Measurements from ENCODE around the gene UBFD1.
"Not testable (repeated sequence)": the region's sequence is repeated elsewhere in the genome, so short reads cannot be mapped to it uniquely, and the experiment has no call there.

The UBFD1 gene

GRCh38 chr16:23607726-23608125 is 50.2 kb downstream of the UBFD1 start:
- H3K4me3 ChIP-seq (replicated peaks; ENCODE audit: low read depth, low read length): no peak overlapping the region
- no peak for TF ChIP-seq CTCF (IDR thresholded peaks at IDR 0.05; ENCODE audit: insufficient read depth, low read length, poor library complexity, severe bottlenecking)
- DNase-seq (ENCODE audit: extremely low read depth, insufficient read length): no peak
- H3K27me3 ChIP-seq (replicated peaks; ENCODE audit: control insufficient read depth, insufficient read depth, low read length): no peaks in the 10 kb centered on the region
- peaks cover 4% of the 10 kb centered on the region for H3K36me3 ChIP-seq (ENCODE audit: control insufficient read depth, insufficient read depth, low read length)

DNA sequence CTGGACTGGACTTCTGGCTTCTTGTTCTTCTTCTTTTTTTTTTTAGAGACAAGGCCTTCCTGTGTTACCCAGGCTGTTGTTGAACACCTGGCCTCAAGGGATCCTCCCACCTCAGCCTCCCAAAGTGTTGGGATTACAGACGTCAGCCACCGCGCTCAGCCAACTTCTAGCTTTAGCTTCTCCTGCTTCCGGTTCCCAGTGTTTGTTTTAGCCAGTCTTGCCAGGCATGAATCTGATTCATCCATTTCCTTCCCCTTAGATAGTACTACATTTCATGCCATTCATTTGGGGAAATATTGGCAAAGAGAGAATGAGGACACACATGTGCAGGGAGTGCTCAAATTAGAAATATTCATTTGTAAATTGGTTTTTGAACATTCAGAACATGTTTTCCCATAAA is 50.7 kb downstream of the UBFD1 start:
- no peak overlapping the region for H3K4me3 ChIP-seq (replicated peaks; ENCODE audit: low read depth, low read length)
- H3K27me3 ChIP-seq (replicated peaks; ENCODE audit: control insufficient read depth, insufficient read depth, low read length): no peaks in the 10 kb centered on the region
- peaks cover 4% of the 10 kb centered on the region for H3K36me3 ChIP-seq (ENCODE audit: control insufficient read depth, insufficient read depth, low read length)
- TF ChIP-seq CTCF (IDR thresholded peaks at IDR 0.05; ENCODE audit: insufficient read depth, low read length, poor library complexity, severe bottlenecking): no peak
- DNase-seq (ENCODE audit: extremely low read depth, insufficient read length): no peak

- no peak for TF ChIP-seq CTCF (IDR thresholded peaks at IDR 0.05; ENCODE audit: insufficient read depth, low read length, poor library complexity, severe bottlenecking)
- Histone ChIP-seq H3K4me3 (replicated peaks; ENCODE audit: low read depth, low read length) (no peak overlapping the region), H3K36me3 (ENCODE audit: control insufficient read depth, insufficient read depth, low read length) (peaks cover 2% of the 10 kb centered on the region), H3K27me3 (replicated peaks; ENCODE audit: control insufficient read depth, insufficient read depth, low read length) (no peaks in the 10 kb centered on the region)
- DNase-seq (ENCODE audit: extremely low read depth, insufficient read length): no peak
Measured at GRCh38 chr16:23609929-23610328, 52.4 kb downstream of the UBFD1 start.

DNA sequence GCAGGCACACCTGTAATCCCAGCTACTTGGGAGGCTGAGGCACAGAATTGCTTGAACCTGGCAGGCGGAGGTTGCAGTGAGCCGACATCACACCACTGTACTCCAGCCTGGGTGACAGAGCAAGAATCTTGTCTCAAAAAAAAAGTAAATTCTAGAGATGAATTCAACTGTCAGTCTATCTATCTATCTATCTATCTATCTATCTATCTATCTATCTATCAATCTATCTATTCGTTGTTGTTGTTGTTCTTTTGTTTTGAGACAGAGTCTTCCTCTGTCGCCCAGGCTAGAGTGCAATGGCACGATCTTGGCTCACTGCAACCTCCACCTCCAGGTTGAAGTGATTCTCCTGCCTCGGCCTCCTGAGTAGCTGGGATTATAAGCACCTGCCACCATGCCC is 53.4 kb downstream of the UBFD1 start:
- not testable (repeated sequence) for H3K27me3 ChIP-seq (replicated peaks; ENCODE audit: control insufficient read depth, insufficient read depth, low read length)

GRCh38 chr16:23611936-23612335 is 54.4 kb downstream of the UBFD1 start:
- DNase-seq (ENCODE audit: extremely low read depth, insufficient read length): no peak
- TF ChIP-seq CTCF (IDR thresholded peaks at IDR 0.05; ENCODE audit: insufficient read depth, low read length, poor library complexity, severe bottlenecking): no peak
- H3K27me3 ChIP-seq (replicated peaks; ENCODE audit: control insufficient read depth, insufficient read depth, low read length): no peaks in the 10 kb centered on the region
- H3K4me3 ChIP-seq (replicated peaks; ENCODE audit: low read depth, low read length): no peak overlapping the region
- peaks cover 2% of the 10 kb centered on the region for H3K36me3 ChIP-seq (ENCODE audit: control insufficient read depth, insufficient read depth, low read length)

More for the DNA sequence above, 53.4 kb downstream of the UBFD1 start:
- not testable (repeated sequence) for H3K36me3 ChIP-seq (ENCODE audit: control insufficient read depth, insufficient read depth, low read length); DNase-seq (ENCODE audit: extremely low read depth, insufficient read length); H3K4me3 ChIP-seq (replicated peaks; ENCODE audit: low read depth, low read length)

GRCh38 chr16:23615805-23616204 is 58.3 kb downstream of the UBFD1 start:
- peaks cover 4% of the 10 kb centered on the region for H3K36me3 ChIP-seq (ENCODE audit: control insufficient read depth, insufficient read depth, low read length)
- no peak for TF ChIP-seq CTCF (IDR thresholded peaks at IDR 0.05; ENCODE audit: insufficient read depth, low read length, poor library complexity, severe bottlenecking)
- no peak overlapping the region for H3K4me3 ChIP-seq (replicated peaks; ENCODE audit: low read depth, low read length)
- no peaks in the 10 kb centered on the region for H3K27me3 ChIP-seq (replicated peaks; ENCODE audit: control insufficient read depth, insufficient read depth, low read length)
- no peak for DNase-seq (ENCODE audit: extremely low read depth, insufficient read length)
